Mucosa of rectum (tissue), 2 donors: ENCODE measurements around the gene UBE2H.
"Not testable (repeated sequence)": the region's sequence is repeated elsewhere in the genome, so short reads cannot be mapped to it uniquely, and the experiment has no call there.

ENCODE experiments used
- H3K27ac ChIP-seq, 2 donors: one replicate each; pipeline ENCODE4 v1.7.0; 2013; ENCODE audit warnings: inconsistent platforms in 2 of 2, low read depth in 2 of 2, low read length in 2 of 2
- H3K27me3 ChIP-seq, 2 donors: one replicate each; pipeline ENCODE4 v1.7.0; 2013; ENCODE audit warnings: low read length in 2 of 2; ENCODE audit not compliant: control insufficient read depth in 2 of 2, insufficient read depth in 2 of 2
- H3K36me3 ChIP-seq, 2 donors: one replicate each; pipeline ENCODE4 v1.7.0; 2013; ENCODE audit warnings: low read length in 2 of 2; ENCODE audit not compliant: control insufficient read depth in 2 of 2, insufficient read depth in 2 of 2
- H3K4me1 ChIP-seq, 2 donors: one replicate each; pipeline ENCODE4 v1.7.0; 2013; ENCODE audit warnings: low read length in 2 of 2, mild to moderate bottlenecking in 1 of 2; ENCODE audit not compliant: control insufficient read depth in 2 of 2, insufficient read depth in 2 of 2
- H3K4me3 ChIP-seq, 2 donors: one replicate each; pipeline ENCODE4 v1.7.0; 2013; ENCODE audit warnings: low read length in 2 of 2
- H3K9ac ChIP-seq, 2 donors: one replicate each; pipeline ENCODE4 v1.7.0; 2013; ENCODE audit warnings: low read length in 2 of 2, low read depth in 1 of 2, mild to moderate bottlenecking in 1 of 2
- H3K9me3 ChIP-seq, 2 donors: one replicate each; pipeline ENCODE4 v1.7.0; 2013; ENCODE audit warnings: low read length in 2 of 2; ENCODE audit not compliant: control insufficient read depth in 2 of 2
- donor health status: healthy.
- donor health status: Normal muscosa, but diverticular disease.

UBE2H gene

DNA sequence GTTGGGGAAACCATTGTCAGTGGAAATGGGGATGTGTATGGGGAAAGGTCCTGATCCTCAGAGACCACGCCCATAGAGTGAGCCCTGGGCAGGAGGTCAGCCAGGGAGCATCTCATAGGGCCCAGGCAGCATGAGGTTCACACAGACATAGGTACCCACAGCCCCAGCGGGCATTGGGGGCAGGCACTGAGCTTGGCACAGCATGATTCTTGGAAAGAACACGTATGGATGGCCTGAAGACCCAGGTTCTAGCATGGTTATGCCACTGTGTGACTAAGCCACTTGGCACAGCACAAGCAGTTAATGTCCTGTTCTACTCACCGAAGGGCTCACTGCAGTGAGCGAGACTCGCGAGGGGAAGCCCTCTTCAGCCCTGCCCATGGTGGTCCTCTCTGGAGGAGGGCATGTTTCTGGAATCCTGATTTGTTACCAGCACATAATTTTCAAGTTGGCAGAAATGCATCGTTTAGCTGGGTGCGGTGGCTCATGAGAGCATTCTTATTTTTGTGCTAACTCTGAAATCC is 125.2 kb downstream of the UBE2H start:
- Histone ChIP-seq H3K9me3 (no peaks in the 10 kb centered on the region), H3K36me3 (peaks cover 0 to 2% of the 10 kb centered on the region in 2 donors), H3K4me3 (no peak overlapping the region), H3K9ac (no peak overlapping the region), H3K4me1 (peaks cover 9 to 12% of the 10 kb centered on the region in 2 donors), H3K27ac (no peak overlapping the region), H3K27me3 (no peaks in the 10 kb centered on the region)

DNA sequence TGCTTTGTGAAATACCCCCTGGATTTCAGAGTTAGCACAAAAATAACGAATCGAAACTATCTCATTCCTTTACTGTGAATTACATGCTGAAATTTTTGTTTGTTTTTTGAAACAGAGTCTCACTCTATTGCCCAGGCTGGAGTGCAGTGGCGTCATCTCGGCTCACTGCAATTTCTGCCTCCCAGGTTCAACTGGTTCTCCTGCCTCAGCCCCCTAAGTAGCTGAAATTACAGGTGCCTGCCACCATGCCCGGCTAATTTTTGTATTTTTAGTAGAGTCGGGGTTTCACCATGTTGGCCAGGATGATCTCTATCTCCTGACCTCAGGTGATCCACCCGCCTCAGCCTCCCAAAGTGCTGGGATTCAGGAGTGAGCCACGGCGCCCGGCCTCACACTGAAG is 125.9 kb downstream of the UBE2H start:
- not testable (repeated sequence) for H3K27me3 ChIP-seq, H3K9me3 ChIP-seq, H3K9ac ChIP-seq, H3K36me3 ChIP-seq, H3K4me3 ChIP-seq, H3K27ac ChIP-seq
- peaks cover 9 to 12% of the 10 kb centered on the region in 2 donors for H3K4me1 ChIP-seq

DNA sequence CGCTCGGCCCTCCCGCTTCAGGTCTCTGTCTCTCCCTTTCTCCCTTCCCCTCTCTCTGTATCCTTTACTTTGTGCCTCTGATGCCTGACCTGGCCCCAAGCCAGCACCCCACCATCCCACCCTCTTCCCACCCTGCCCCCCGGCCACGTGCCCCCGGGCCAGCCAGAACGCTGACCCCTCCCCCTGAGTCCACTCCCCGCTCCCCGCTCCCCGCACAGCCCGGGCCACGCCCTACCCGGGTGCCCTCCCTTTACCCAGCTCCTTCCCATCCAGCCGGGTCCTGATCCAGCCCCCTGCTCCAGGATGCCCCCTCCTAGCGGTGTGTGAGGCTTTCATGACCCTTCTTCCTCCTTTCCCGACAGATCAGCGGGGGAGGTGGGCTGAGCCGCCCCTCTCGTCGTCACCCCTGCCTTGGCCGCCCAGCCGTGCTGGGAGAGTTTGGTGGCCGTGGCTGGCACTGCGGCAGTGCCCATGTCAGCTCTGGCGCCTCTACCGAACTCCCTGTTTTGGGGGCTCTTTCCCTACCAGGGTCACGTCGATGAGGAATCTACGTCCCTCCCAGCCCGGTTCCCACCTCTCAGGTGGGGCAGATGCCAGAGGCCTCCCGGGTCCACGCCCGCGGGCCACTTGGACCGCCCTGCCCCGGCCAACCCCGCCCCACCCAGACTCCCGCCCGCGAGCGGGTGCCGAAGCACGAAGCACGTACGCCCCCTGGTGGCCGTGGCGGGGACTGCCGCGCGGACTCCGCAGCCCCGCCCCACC is 127.4 kb downstream of the UBE2H start:
- Histone ChIP-seq H3K27ac (no peak overlapping the region), H3K9me3 (no peaks in the 10 kb centered on the region), H3K9ac (peak overlapping the region in 1 of 2 donors; percentile 62), H3K27me3 (no peaks in the 10 kb centered on the region), H3K36me3 (no peaks in the 10 kb centered on the region), H3K4me3 (peak overlapping the region; percentile 73 to 78), H3K4me1 (peaks cover 6 to 8% of the 10 kb centered on the region in 2 donors)

GRCh38 chr7:129824291-129825208 is 128.2 kb downstream of the UBE2H start:
- H3K9ac ChIP-seq = peak overlapping the region in 1 of 2 donors; percentile 13
- H3K4me3 ChIP-seq = peak overlapping the region; percentile 47 to 78
- no peak overlapping the region for H3K27ac ChIP-seq
- no peaks in the 10 kb centered on the region for H3K9me3 ChIP-seq
- no peaks in the 10 kb centered on the region for H3K36me3 ChIP-seq
- no peaks in the 10 kb centered on the region for H3K27me3 ChIP-seq
- peaks cover 0 to 3% of the 10 kb centered on the region in 2 donors for H3K4me1 ChIP-seq

DNA sequence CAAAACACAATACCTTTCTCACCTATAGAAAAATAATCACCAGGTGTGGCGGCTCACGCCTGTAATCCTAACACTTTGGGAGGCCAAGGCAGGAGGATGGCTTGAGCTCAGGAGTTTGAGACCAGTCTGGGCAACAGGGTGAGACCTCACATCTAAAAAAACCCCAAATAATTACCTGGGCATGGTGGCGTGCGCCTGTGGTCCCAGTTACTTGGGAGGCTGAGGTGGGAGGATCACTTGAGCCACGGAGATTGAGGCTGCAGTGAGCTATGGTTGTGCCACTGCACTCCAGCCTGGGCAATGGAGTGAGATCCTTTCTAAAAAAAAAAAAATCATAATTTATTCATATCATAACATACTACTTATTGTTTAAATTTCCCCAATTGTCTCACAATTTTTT is 129.6 kb downstream of the UBE2H start:
- H3K4me1 ChIP-seq, H3K4me3 ChIP-seq, H3K27ac ChIP-seq, H3K9me3 ChIP-seq, H3K36me3 ChIP-seq, H3K27me3 ChIP-seq, H3K9ac ChIP-seq: not testable (repeated sequence)

DNA sequence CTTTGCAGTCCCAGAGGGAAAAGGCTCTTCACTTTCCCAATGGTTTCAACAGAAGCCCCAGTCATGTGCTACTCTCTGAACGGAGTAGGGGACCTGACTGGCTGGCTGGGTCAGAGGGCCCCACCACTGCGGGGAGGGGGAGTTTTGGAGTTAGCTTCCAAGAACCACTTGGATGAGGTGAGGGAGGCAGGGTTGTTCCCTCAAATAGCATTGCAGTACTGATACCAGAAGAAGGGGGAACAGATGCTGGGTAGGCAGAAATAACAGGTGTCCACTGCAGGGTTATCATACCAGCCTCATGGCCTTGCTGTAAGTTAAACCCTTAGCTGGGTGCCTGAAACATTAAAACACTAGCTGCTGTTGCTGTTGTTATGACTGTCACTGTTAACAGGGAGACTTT is 131.3 kb downstream of the UBE2H start:
- no peak overlapping the region for H3K9ac ChIP-seq
- no peaks in the 10 kb centered on the region for H3K27me3 ChIP-seq

GRCh38 chr7:129816742-129817141 is 136.0 kb downstream of the UBE2H start:
- no peak overlapping the region for H3K9ac ChIP-seq

More for the DNA sequence above, 131.3 kb downstream of the UBE2H start:
- Histone ChIP-seq H3K4me3 (no peak overlapping the region), H3K9me3 (no peaks in the 10 kb centered on the region), H3K36me3 (no peaks in the 10 kb centered on the region), H3K27ac (no peak overlapping the region), H3K4me1 (peaks cover 0 to 3% of the 10 kb centered on the region in 2 donors)

GRCh38 chr7:129807863-129808262 is 144.9 kb downstream of the UBE2H start:
- Histone ChIP-seq H3K36me3 (no peaks in the 10 kb centered on the region), H3K27ac (no peak overlapping the region), H3K27me3 (no peaks in the 10 kb centered on the region), H3K4me3 (no peak overlapping the region), H3K4me1 (no peaks in the 10 kb centered on the region), H3K9ac (no peak overlapping the region), H3K9me3 (no peaks in the 10 kb centered on the region)

More at GRCh38 chr7:129816742-129817141, 136.0 kb downstream of the UBE2H start:
- Histone ChIP-seq H3K27ac (no peak overlapping the region), H3K4me3 (no peak overlapping the region), H3K27me3 (no peaks in the 10 kb centered on the region), H3K9me3 (no peaks in the 10 kb centered on the region), H3K4me1 (no peaks in the 10 kb centered on the region), H3K36me3 (no peaks in the 10 kb centered on the region)

- no peak overlapping the region for H3K4me3 ChIP-seq
- H3K9ac ChIP-seq = no peak overlapping the region
- H3K27ac ChIP-seq = no peak overlapping the region
- peaks cover 0 to 3% of the 10 kb centered on the region in 2 donors for H3K27me3 ChIP-seq
- no peaks in the 10 kb centered on the region for H3K4me1 ChIP-seq
- H3K36me3 ChIP-seq = no peaks in the 10 kb centered on the region
- H3K9me3 ChIP-seq = no peaks in the 10 kb centered on the region
Measured at GRCh38 chr7:129804890-129805719, 147.7 kb downstream of the UBE2H start.
